Stimulated activated CD8-positive, alpha-beta memory T cell treated with anti-CD3 and anti-CD28 coated beads, Interleukin-2, amount 100 ng/mL, for 48 hours (primary cell): ENCODE results near the gene AKAP10.
"Not testable (repeated sequence)": the region's sequence is repeated elsewhere in the genome, so short reads cannot be mapped to it uniquely, and the experiment has no call there.

Source experiments
- DNase-seq, 2 donors: peaks; one replicate each; pipeline ENCODE4 v3.0.0-alpha.2; 2020; ENCODE audit warnings: low read depth in 2 of 2

The AKAP10 gene

GRCh38 chr17:19977293-19978208 is at the start of gene AKAP10:
TSS of gene AKAP10 (minus strand) at chr17:19977828. CDS start at chr17:19977679, 149 bp downstream.
- DNase-seq = peak; percentile 95

- no peak for DNase-seq
Observed at GRCh38 chr17:20026960-20027359, 49.3 kb upstream of the AKAP10 start.

GRCh38 chr17:20022701-20023100 is 45.1 kb upstream of the AKAP10 start:
- DNase-seq = no peak

- not testable (repeated sequence) for DNase-seq
Observed at GRCh38 chr17:20016475-20016992, 38.9 kb upstream of the AKAP10 start.

- DNase-seq = no peak
Observed at GRCh38 chr17:20012017-20012536, 34.4 kb upstream of the AKAP10 start.

- no peak for DNase-seq
Observed at GRCh38 chr17:20010936-20011335, 33.3 kb upstream of the AKAP10 start.

- DNase-seq = no peak
Observed at GRCh38 chr17:20010099-20010863, 32.7 kb upstream of the AKAP10 start.

- peak; percentile 82 to 84 for DNase-seq
Observed at GRCh38 chr17:20009302-20010098, 31.9 kb upstream of the AKAP10 start, which contains the start of gene SPECC1. TSS of gene SPECC1 (plus strand) at chr17:20009359. CDS start at chr17:20096652, 87,293 bp downstream.

- no peak for DNase-seq
Observed at GRCh38 chr17:20009052-20009301, 31.3 kb upstream of the AKAP10 start.

- DNase-seq = peak in 1 of 2 donors; percentile 1
Observed at GRCh38 chr17:20008242-20009051, 30.8 kb upstream of the AKAP10 start.

GRCh38 chr17:19996502-19996901 is 18.9 kb upstream of the AKAP10 start:
- no peak for DNase-seq

GRCh38 chr17:19996086-19996485 is 18.5 kb upstream of the AKAP10 start:
- no peak for DNase-seq

- peak; percentile 51 to 61 for DNase-seq
Observed at GRCh38 chr17:19992803-19993713, 15.4 kb upstream of the AKAP10 start.

- no peak for DNase-seq
Observed at GRCh38 chr17:19991252-19991885, 13.7 kb upstream of the AKAP10 start.

- DNase-seq = no peak
Observed at GRCh38 chr17:19987897-19988296, 10.3 kb upstream of the AKAP10 start.

- no peak for DNase-seq
Observed at GRCh38 chr17:19986941-19987861, 9.6 kb upstream of the AKAP10 start.

GRCh38 chr17:19979917-19980770 is 2.5 kb upstream of the AKAP10 start:
- no peak for DNase-seq
